ENCODE results near the gene FOLR1.

Gene FOLR1

GRCh38 chr11:72222907-72223614, 31.1 kb downstream of the FOLR1 start:
- peak in 57 of 58 donors; percentile 19 to 92 (median 79) for DNase-seq

DNA sequence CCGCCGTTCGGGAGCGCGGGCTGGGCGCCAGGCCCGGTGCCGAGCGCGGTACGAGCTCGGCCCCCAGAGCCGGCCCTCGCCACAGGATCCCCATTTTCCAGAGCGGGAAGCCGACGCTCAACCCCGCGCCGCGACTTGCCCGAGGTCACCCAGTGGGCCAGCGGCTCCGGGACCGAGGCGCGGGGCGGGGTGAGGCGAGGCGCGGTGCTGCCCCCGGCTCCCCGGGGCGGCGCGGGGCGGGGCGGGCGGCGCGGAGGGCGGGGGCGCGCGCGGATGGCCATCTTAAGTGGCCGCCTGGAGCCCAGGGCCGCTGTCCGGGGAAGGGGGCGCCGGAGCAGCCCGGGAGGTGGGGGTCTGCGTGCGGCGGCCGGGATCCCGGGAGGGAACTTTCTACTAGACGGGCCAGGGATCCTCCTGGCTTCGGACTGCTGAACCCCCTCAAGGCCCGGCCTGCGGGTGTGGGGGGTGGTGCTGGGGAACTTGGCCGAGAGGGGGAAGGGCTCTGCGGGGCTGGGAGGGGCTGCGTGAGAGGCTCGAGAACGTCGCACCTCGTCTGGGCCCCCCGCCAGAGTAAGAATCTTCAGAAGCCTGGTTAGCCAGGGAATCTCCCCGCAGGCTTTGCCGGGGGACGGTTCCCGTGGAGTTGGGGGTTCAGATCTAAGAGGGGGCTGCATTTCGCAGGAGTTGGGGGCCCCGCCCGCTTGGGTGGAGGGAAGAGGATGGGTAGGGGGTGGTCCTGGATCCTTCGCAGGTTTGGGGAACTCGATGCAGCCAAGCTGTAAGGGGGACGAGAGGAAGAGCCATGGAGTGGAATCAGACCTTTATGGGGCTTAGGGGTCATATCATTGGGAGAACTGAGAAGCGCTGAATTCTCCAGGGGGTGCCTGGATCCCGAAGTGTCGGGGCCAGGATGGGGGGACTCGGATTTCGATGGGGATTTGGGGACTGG, 31.9 kb downstream of the FOLR1 start:
- peak in 45 of 58 donors; percentile 18 to 78 (median 58) for DNase-seq

DNA sequence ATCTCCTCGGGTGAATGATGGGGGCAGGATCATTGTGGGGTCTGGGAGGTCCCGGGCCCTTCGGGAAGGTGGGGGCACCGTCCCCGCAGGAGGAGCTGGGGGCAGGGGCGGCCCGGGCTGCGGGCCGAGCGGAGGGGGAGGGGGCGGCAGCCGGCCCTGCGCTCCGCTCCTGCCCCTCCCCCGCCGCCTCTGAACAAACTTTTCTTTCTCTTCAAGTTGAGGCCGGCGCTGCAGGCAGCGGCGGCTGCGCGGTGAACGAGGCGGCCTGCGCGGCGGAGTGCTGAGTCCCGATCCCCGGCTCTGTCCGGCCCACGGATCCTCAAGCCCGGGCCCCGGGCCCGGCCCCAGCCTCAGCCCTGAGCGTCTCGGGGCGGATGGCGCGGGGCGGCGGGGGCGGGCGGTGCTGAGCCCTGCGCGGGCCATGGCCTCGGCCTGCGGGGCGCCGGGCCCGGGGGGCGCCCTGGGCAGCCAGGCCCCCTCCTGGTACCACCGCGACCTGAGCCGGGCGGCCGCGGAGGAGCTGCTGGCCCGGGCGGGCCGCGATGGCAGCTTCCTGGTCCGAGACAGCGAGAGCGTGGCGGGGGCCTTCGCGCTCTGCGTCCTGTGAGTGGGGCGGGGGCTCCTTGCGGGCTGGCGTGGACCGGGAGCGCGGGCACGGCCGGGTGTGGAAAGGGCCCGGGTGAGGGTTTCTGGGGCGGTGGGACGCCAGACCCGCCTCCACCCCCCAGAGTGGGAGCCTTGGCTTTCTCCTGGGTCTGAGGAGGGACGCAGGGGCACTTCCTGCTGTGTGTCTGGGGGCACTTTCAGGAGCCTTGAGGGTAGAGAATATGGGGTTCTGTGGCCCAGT, 32.8 kb downstream of the FOLR1 start, which contains the start of gene INPPL1:
Gene INPPL1 (plus strand): TSS at position 204 of the 847 bp plus-strand sequence. CDS start 218 bp downstream, at position 422.
- DNase-seq = peak in 34 of 58 donors; percentile 9 to 65 (median 34)

GRCh38 chr11:72225411-72225951, 33.5 kb downstream of the FOLR1 start:
- no peak for DNase-seq

DNA sequence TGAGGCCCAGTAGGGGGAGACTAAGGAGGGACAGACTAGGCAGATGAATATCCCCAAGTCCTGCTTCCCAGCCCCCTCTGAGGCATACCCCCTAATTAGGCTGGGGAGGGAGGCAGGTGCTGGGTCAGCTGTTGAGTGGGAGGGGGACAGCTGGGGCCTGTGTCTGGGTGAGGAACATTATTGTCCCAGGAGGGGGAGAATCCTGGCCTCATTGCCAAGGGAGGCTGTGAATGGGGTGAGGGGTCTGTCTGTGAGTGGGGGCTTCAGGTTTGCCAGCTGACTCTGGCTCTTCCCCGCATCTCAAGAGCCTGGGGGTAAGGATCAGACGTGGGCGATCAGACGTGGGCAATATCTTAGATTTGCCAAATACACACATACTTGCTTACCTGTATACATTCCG, 34.8 kb downstream of the FOLR1 start:
- no peak for DNase-seq

DNA sequence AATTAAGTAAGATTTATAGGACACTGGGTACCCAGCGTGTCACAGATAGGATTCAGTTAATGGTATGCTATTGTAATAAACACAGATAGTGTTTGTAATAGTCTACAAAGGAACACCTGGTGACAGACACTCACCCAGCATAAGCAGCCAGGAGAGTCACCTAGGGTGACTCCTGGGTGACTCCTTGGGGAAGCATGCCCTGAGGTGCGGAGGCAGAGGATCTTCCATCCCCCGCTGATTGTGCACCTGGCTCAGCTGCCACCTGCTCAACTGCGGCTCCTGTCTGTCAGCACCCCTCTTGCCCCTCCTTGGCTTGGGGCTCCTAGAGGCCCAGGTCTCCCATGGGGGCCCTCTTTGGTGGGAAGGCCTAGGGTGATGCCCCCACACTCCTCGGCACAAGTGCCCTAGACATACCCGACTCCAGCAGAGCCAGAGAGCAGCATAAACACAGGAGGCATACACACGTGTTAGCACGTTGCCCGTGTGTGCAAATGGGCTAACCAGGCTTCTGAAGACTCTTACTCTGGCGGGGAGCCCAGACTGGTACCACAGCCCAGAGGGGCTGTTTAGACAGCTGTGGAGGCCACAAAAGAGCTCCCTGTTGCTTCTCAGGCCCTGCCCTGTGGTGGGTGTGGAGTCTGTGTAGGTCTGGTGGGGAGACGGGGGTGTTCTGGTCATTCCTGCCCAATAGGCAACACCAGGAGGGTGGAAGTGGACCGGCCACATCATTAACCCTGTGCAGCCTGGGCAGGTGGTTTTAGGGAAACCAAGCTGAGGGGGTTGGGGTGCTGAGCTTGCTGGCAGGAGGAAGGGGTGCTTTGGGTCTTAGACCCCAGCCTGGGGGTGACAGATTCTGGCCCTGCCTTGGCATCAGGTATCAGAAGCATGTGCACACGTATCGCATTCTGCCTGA, 35.6 kb downstream of the FOLR1 start:
- peak in 30 of 58 donors; percentile 17 to 64 (median 34) for DNase-seq

DNA sequence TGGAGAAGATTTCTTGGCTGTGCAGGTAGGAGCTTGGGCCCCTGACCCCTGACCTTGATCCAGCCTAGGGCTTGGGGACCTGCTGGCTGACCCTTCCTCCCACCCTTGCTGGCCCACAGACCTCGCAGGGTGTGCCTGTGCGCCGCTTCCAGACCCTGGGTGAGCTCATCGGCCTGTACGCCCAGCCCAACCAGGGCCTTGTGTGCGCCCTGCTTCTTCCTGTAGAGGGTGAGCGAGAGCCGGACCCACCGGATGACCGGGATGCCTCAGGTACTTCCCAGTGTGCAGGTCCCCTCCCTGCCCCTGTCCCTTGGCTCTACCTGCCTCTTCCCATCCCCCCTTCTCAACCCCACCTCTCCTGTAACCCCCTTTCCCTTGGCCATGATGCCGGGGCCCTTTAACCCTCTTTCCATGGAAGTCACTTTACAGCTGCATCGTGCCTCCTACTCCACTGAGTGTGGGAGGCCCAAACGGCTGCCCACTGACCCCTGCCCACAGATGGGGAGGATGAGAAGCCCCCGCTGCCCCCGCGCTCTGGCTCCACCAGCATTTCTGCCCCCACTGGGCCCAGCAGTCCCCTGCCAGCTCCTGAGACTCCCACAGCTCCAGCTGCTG, 36.4 kb downstream of the FOLR1 start:
- no peak for DNase-seq

GRCh38 chr11:72228844-72229231, 36.9 kb downstream of the FOLR1 start:
- no peak for DNase-seq

- DNase-seq = peak in 1 of 58 donors; percentile 14
These were observed 37.5 kb downstream of the FOLR1 start for GRCh38 chr11:72229336-72229924.

DNA sequence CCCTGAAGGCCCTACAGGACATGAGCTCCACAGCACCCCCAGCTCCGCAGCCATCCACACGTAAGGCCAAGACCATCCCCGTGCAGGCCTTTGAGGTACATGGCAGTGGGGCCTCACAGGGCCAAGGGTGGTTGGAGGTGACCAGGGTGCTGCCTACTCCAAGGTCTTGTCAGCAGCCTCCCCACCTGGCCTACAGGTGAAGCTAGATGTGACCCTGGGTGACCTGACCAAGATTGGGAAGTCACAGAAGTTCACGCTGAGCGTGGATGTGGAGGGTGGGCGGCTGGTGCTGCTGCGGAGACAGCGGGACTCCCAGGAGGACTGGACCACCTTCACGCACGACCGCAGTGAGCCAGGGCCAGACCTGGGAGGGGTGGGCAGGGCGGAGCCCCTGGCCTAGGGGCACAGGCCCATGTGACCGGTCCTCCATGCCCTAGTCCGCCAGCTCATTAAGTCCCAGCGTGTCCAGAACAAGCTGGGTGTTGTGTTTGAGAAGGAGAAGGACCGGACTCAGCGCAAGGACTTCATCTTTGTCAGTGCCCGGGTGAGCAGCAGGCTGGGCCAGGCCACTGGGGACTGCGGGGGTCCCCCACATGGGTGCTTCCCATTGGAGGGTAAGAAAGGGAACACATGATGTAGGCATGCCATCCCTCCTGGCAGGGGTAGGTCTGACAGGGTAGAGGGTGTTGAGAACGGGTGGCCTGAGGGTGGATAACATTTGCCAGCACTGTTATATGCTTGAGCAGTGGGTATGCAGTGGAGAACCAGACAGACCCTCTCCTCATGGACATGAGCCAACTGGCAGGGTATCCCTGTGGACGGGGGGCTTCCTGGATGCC, 38.2 kb downstream of the FOLR1 start:
- no peak for DNase-seq

DNA sequence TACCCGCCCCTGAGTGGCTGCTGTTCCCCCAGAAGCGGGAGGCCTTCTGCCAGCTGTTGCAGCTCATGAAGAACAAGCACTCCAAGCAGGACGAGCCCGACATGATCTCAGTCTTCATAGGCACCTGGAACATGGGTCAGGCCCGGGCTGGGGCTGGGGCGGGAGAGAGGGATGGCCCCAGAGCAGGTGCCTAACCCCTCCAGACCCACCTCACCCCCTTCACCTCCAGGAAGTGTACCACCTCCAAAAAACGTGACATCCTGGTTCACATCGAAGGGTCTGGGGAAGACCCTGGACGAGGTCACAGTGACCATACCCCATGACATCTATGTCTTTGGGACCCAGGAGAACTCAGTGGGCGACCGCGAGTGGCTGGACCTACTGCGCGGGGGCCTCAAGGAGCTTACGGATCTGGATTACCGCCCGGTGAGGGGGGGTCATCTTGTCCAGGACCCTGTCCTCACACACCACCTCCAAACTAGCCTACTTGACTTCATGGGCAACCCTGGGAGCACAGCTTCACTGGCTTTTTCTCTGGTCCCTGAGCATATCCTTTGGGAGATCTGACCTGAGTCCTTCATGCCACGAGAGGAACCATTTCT, 38.9 kb downstream of the FOLR1 start:
- no peak for DNase-seq

GRCh38 chr11:72231396-72232259, 39.7 kb downstream of the FOLR1 start:
- no peak for DNase-seq

GRCh38 chr11:72232260-72233055, 40.5 kb downstream of the FOLR1 start:
- DNase-seq = no peak

- no peak for DNase-seq
These were observed 41.3 kb downstream of the FOLR1 start for GRCh38 chr11:72233056-72233772.
